NB4 (cell line): ENCODE measurements around the gene DNAJB4.
"Not testable (repeated sequence)": the region's sequence is repeated elsewhere in the genome, so short reads cannot be mapped to it uniquely, and the experiment has no call there.

ENCODE experiments used
- DNase-seq: peaks from one replicate; pipeline ENCODE4 v3.0.0; 2010; ENCODE audit warnings: low read depth
- H3K4me3 ChIP-seq: one replicate; pipeline ENCODE4 v1.5.1; 2011; ENCODE audit warnings: mild to moderate bottlenecking, low read depth, low read length, moderate library complexity
- MYC ChIP-seq: IDR thresholded peaks from 2 replicates; pipeline ENCODE4 v1.6.1; 2011; ENCODE audit warnings: low read depth, low read length
- POLR2A ChIP-seq: IDR thresholded peaks from 2 replicates; pipeline ENCODE4 v1.6.1; 2011; ENCODE audit warnings: mild to moderate bottlenecking; ENCODE audit not compliant: insufficient read length; ENCODE audit errors: extremely low read depth
- TF ChIP-seq, protein P1 (sequence below): IDR thresholded peaks from one replicate; pipeline ENCODE4 v1.5.1; 2012; ENCODE audit warnings: low read depth, low read length
- TF ChIP-seq, protein P2 (sequence below): IDR thresholded peaks from 2 replicates; pipeline ENCODE4 v1.6.1; 2011; ENCODE audit warnings: low read depth, low read length

The DNAJB4 gene

DNA sequence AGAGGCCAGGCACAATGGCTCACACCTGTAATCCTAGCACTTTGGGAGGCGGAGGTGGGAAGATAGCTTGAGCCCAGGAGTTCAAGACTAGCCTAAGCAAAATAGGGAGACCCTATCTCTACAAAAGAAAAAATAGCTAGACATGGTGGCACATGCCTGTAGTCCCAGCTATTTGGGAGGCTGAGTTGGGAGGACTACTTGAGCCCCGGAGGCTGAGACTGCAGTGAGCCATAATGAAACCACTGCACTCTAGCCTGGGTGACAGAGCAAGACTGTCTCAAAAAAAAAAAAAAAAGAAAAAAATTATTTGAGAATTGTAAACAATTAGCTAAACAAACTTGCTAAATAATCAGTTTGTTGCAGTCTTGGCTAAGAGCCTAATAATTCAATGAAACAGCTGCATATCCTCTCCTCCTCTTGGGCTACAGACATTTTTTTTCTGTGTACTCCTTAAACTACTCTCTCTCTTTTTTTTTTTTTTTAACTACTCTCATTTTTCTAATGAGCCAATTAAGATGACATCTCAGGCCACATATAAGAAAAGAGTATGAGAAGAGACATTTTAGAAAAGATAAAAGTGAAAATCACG, 10.5 kb upstream of the DNAJB4 start:
- TF ChIP-seq, protein P1, sequence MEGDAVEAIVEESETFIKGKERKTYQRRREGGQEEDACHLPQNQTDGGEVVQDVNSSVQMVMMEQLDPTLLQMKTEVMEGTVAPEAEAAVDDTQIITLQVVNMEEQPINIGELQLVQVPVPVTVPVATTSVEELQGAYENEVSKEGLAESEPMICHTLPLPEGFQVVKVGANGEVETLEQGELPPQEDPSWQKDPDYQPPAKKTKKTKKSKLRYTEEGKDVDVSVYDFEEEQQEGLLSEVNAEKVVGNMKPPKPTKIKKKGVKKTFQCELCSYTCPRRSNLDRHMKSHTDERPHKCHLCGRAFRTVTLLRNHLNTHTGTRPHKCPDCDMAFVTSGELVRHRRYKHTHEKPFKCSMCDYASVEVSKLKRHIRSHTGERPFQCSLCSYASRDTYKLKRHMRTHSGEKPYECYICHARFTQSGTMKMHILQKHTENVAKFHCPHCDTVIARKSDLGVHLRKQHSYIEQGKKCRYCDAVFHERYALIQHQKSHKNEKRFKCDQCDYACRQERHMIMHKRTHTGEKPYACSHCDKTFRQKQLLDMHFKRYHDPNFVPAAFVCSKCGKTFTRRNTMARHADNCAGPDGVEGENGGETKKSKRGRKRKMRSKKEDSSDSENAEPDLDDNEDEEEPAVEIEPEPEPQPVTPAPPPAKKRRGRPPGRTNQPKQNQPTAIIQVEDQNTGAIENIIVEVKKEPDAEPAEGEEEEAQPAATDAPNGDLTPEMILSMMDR = no peak
- no peak for TF ChIP-seq MYC
- no peak for TF ChIP-seq POLR2A
- TF ChIP-seq, protein P2, sequence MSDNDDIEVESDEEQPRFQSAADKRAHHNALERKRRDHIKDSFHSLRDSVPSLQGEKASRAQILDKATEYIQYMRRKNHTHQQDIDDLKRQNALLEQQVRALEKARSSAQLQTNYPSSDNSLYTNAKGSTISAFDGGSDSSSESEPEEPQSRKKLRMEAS = no peak
- no peak for DNase-seq
- H3K4me3 ChIP-seq = no peak overlapping the region

DNA sequence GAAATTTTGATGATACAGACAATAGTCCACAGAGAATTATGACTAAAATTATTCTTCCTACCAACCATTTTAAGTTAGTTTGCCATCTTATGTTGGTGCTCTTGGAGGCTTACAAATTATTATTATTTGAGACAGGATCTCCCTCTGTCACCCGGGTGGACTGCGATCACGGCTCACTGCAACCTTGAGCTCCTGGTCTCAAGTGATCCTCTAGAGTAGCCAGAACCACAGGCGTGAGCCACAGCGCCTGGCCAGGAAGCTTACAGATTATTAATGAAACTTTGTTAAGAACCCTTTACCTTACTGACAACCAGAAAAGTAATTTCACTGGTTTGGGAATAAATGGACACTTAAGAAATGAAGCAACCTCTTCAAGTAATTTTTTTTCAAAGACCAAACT, 8.0 kb upstream of the DNAJB4 start:
- H3K4me3 ChIP-seq = no peak overlapping the region
- no peak for DNase-seq
- TF ChIP-seq, protein P1 = no peak
- TF ChIP-seq, protein P2 = no peak
- TF ChIP-seq MYC (no peak), POLR2A (no peak)

DNA sequence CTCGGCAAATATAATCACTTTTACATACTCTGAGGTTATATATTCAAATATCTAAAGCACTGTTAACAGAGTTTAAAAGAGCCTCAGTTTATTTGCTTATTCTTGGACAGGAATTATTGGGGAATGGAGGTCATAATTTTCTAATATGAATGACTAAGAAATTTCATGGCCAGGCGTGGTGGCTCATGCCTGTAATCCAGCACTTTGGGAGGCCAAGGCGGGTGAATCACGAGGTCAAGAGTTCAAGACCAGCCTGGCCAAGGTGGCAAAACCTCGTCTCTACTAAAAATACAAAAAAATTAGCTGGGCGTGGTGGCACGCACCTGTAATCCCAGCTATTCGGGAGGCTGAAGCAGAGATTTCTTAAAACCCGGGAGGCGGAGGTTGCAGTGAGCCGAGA, 4.2 kb upstream of the DNAJB4 start:
- DNase-seq, H3K4me3 ChIP-seq: not testable (repeated sequence)

DNA sequence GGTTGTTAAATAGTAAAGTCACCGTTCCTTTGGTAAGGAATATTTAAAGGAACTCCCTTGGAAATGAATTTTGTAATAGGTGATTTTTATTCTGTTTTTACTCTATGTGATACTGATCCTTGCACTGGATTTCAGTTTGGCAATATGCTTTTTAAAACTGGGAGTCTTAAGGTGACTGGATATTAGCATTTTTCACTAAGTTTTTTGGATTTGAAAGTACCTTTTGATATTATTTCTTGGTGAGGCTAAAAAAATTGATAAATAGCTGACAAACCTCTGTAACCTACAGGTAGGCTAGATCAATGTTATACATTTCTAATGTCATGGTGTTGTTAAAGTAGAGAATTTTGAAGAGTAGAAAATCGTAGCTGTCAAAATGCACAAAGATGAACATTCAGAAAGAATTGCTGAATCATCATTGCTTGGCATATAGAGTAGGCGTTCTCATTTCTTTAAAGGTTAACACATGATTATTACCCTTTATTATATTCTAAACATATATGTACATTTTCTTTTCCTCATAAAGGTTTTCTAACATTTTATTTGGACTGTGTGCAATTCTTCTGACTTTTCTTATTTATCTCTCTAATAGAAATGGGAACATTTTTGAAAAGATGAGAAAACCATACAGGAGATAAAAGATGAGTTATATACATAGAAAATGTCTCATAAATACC, 1.5 kb upstream of the DNAJB4 start:
- DNase-seq = peak; percentile 21
- no peak for TF ChIP-seq MYC
- TF ChIP-seq, protein P2 = no peak
- no peak for TF ChIP-seq POLR2A
- TF ChIP-seq, protein P1 = no peak
- peak overlapping the region; percentile 87 for H3K4me3 ChIP-seq

DNA sequence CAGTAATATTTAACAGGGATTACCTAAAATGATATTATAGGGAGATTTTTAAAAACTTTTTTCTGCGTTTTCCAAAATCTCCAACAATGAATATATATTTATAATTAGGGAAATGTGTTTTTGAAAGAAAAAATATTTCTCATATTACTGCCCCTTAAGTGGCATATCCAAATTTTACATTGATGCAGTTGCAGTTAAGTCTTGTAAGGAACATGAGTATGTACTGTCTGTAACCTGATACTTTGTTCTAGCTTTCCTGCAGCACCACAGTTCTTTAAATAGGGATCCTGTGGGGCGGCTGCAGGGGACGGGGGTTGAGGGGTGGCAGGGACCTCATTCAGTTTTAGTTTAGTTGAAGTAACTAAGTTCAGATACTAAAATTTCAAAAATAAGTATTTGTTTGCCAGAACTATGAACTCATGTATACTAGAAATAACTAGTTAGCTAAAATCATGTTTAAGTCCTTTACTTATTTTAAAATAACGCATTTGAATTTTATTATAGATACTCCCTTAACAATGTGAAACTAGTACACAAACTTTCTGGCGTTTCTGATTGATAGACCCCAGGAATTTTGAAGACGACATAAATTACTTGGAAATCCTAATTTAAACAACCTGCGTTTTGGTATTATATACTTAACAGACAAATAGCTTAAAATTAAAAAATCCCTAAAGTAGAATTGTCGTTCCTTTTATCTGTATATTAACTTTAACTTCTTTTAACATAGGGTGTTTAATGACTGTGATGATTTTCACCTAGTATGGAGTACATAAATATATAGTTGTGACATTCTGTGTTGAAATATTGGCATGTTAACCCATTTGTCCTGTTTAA, 639 bp upstream of the DNAJB4 start:
- DNase-seq = peak; percentile 82
- TF ChIP-seq, protein P1 = no peak
- peak; percentile 88 for TF ChIP-seq POLR2A
- TF ChIP-seq, protein P2 = 0 out of 2 replicates have a peak, but pooled peaks have one; percentile 16
- no peak for TF ChIP-seq MYC
- peak overlapping the region; percentile 87 for H3K4me3 ChIP-seq

DNA sequence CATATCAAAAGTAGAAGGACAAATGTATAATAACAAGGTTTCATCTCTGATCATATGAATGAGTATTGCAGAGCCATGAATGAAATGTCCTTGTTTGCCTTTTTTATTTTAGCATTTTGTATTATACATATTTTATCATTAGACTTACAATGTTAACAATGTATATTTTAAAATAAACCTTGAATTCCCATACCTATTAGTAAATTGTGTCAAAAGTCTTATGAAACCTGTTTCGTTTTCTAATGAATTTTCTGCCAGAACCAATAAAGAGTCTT, 646 bp downstream of the DNAJB4 start:
- H3K4me3 ChIP-seq = peak overlapping the region; percentile 87
- no peak for TF ChIP-seq POLR2A
- TF ChIP-seq, protein P2 = no peak
- DNase-seq = no peak
